Measurements from ENCODE around the gene TUB.
A peak's percentile ranks its signal among the peaks of the same experiment; 100 is the strongest.

The TUB gene, protein sequence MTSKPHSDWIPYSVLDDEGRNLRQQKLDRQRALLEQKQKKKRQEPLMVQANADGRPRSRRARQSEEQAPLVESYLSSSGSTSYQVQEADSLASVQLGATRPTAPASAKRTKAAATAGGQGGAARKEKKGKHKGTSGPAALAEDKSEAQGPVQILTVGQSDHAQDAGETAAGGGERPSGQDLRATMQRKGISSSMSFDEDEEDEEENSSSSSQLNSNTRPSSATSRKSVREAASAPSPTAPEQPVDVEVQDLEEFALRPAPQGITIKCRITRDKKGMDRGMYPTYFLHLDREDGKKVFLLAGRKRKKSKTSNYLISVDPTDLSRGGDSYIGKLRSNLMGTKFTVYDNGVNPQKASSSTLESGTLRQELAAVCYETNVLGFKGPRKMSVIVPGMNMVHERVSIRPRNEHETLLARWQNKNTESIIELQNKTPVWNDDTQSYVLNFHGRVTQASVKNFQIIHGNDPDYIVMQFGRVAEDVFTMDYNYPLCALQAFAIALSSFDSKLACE

DNA sequence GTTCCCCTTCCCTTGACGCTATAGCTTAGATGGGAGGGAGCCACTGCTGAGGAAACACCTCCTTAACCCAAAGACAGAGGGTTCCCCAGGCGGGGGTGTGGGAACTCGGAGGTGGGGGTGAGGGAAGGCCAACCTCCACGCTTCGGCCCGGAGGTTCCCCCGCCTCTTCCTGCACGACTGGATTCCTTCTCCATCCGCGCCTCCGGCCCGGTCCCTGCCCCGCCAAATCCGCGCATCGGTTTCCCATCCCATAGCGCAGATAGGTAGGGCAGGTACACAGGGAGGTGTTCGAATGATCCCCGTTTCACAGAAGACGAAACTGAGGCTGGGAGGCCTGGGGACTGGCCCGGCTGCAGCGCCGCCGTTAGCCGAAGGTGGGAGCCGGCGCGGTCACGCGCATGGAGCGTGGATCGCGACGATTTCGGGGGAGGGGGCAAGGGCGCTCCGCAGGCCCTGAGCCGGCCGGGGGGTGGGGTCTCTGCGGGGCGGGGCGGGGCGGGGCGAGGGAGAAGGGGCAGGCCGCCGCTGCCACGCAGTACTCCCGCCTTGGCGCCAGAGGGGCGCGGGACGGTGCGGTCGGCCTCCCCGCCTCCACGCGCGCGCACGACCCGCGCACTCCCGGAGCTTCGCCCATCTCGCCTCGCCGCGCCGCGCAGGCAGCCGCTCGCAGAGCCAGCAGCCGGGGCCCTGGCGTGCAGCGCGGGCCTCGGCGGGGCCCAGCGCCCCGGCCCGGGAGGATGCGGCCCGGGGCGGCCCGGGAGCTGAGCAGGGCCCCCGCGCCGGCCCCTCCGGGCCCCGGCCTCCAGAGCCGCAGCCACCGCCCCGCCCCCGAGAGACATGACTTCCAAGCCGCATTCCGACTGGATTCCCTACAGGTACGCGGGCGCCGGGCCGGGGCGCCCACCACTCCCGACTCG, at the start of gene TUB:
Gene TUB, plus strand, starts transcription at position 538 of the 917 bp plus-strand sequence. Its CDS starts 300 bp downstream, at position 838.
- peak in 18 of 56 donors; percentile 23 to 66 (median 42) for DNase-seq

DNA sequence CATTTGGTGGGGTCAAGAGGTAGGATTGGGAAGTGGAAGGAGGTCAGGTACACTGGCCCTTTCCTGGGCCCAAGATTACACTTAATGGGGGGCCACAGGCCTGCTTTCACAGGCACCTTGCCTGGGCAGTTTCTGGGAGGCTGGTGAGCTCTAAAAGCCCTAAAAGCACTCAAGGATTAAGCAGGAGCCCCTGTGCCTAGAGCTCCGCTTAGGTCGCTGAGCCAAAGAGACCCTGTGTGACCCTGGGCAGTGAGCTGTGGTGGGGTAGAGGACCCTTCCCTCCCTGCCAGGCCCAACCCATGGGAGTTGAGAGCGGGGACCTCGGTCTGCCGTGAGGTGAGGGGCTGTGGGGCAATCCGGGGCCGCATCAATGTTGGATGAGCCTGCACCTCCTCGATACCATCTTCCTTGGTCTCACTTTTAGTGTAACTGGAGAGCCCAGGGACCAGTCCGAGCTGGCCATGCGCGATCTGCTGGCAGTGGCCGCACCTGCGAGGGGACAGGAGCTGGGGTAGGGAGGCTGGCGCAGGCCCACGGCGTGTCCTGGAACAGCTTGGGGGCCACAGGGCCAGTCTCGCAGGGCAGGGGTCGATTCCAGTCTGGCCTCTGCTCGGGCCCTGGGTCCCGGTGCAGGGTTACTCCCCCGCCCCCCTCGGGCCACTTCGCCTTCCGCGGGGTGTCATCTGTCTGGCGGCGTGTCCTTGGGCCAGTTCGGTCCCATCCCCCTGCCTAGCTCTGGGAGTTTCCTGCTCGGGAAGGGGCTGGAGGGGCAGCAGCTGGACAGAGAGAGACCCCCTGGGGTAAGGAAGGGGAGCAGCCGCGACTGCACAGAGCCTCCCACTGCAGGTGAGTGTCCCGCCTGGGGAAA, 49.5 kb upstream of the TUB start:
- DNase-seq: no peak

DNA sequence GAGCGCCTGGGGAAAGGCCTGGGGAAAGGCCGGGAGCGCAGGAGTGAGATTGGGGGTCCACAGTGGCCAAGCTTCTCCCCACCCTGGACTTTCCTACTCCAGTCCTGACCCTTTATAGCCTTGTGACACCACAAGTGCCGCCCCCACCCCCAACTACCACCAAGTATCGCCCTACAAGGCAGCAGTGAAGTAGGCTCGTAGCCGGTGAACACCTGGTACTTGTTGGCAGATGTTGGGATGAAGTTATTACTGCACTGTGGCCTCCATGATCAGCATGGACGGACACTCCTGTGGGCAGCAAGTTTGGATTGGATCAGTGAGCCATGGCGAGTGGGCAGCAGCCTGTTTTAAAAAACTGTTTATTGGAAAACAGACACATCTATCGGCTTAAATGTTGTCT, 48.9 kb upstream of the TUB start:
- DNase-seq: no peak

DNA sequence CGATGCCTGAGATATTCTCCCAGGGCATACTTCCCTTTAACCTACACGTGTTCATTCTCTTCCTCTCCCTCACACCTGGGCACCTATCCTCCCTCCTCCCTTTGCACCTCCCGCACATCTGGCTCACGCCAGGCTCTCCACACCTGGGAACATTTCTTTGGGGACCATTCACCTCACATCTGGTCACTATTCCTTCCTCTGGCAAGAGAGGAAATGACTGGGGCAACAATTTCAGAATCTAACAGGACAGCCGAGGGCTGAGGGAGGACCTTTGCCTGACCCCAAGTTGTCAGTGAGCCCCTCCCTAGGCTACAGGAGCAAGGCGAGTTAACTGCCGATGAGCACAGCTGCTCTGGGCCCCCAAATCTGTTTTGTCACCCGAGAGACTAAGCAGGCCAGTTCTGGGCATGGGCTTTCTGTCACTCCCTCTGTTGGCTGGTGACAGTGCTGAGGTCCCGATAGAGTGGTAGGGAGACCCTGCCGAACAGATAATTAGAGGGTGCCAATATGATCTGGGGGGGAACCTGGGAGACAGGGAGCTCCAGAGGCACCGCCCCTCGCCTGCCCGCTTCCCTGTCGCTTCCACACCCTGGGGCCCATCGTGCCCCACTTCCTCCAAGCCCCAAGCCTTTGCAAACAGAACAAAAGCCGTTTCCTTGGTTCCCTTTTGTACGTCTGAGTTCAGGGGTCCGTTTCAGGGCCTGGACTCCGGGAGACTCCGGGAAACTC, 48.3 kb upstream of the TUB start:
- no peak for DNase-seq

DNA sequence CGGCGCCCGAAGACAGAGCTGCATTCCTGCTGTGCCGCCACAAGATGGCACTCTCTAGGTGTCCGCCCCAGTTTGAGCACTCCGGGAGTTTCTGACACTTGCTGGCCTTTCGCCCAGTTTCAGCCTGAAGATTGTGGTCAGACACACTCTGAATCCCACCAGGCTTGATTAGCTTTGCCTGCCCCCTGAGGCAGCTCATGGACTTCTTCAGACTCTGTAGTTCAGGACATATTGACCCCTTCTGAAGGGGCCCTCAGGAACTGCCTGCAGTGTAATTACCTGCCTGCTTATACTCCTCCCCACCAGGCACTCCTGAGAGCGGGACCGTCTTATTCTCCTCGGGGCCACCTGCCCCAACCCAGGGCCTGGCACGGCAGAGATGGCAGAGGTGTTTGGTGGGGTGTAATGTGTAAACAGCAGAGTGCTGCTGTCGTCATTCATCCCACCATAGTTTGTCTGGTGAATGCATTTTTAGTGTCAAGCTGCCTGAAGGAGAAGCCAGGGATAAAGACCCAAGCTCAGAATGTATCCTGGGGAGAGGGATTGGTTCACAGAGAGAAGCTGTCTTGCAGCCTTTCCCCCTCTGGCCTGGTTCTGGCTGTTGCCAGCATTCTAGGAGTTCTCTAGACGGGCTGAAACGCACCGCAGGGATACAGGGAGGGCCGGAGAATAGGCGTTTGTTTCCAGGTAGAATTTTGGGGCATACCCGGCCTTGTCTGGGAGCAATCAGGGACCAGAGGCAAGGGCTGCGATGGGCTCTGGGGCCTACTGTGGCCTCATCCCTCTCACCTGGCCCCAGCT, 47.5 kb upstream of the TUB start:
- DNase-seq: peak in 44 of 56 donors; percentile 13 to 82 (median 44)

DNA sequence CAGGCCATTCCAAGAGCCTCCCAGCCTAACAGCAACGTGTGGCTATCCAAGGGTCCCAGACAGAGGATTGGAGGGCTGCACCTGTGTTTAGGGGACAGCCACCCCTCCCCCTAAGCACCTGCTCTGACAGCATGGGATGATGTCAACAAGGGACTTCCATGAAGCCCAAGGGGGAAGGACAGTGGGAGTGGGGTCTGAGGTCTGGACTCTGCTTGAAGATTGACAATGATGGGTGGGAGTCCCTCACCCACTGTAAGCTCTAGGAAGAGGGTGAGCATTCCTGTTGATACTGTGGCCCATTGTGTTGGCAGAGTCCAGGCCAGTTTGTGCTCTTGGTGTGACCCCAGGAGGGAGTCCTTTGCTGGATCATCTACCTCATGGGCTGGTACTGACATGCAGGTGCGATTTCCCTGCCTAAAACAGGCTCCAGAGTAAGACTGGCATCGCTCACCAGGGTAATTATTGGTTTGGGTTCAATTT, 46.9 kb upstream of the TUB start:
- no peak for DNase-seq

DNA sequence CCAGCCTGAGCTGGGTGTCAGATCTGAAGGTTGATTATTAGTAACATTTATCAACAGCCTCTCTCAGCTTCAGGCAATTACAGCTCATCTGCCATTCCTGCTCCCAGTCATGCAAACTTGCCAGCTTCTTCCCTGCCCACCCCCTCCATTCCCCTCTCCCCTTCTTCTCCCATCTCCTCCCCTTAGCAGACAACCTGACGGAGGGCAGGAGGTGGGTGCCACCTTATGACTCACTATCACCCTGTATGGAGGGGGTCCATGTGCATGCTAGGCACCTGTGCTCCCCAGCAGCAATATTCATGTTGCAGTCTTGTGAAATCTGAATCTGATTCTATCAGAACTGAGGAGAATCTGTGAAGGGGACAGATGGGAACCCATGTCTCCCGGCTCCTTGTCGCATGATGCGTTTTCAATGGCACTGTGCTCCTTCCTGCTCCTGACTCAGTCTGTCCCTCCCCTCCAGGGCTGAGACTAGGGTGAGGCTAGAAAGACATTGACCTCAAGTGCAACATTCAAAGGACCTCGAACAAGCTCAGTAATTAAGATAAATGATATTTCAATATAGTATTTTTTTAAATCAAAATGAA, 46.3 kb upstream of the TUB start:
- peak in 11 of 56 donors; percentile 16 to 61 (median 42) for DNase-seq

DNA sequence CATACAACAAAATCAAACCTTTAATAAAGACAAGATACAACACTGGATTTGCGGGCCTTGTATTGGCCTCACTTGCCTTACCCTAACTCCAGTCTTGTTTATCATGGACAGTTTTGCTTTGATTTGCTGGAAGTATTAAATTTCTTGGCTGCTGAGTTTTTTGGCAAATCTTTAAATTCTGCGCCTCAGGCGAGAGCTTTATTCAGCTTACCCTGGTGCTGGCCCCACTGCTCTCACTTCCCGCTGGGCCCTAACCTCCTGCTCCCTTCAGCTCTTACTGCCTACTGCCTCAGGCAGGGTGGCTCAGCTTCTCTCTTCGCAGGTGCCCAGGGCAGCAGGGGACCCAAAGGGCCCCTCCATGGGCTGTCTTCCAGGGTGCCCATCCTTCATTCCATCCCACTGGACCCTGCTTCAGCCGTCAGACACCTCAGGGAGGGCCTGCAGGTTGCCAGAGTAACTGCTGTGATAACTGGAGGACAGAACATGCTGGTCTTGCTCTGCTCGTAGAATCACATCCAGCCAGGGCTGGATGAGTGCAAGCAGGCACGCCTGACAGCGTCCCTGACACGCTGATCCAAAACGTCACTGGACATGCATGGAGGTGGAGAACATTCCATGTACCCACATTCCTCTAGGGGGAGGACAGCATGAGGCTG, 45.7 kb upstream of the TUB start:
- no peak for DNase-seq

DNA sequence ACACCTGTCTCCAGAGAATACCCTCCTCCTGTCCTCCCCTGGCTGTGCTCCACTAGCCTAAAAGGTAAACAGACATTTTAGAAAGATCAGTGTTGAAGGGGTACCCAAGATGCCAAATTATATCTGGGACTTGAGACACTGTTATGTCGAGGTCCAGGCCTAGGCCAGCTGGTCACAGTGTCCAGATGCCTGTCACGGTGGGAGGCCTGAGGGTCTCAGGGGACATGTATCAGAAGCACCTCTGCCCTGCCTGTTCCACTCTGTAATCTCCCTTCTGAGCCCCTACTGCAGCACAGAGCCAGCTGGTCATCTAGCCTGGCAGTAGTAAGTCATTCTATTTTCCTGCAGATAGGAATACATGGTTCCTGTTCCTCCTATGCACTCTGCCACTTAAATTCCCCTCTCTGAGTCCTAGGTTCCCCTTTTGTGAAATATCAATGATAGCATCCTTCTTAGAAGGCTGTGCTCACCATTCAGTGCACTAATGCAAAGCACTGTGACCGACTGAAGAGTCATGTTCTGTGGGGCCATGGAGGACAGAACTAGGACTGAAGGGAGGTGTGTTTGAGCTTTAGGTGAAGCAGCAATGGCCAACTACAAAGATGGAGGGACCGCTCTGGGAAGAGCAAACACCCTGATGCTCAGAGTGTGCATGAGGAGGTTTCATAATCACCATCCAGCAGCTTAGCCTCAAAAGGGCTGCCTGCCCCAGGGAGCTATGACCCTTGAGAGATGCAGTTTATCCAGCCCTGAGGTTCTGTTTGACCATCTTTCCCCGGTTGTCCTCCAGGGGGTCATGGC, 44.8 kb upstream of the TUB start:
- no peak for DNase-seq

DNA sequence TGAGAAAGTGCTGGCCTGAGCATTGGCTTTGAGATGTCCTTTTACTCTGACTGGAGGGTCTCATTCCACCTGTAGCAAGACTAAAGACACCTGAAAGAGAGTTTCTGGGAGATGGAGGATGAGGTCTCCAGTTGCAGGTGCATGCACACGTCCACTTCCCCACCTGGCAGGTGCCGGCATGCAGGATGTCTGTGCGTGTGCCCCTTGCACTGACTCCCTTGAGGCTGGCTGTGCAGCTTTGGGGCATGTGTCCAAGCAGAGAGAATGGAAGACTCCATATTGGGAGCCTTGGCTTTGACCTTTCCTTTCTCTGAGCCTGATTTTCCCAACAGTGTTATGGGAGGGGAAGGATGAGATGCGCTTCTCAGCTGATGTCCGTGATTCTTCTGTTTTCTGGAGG, 44.0 kb upstream of the TUB start:
- DNase-seq: no peak

DNA sequence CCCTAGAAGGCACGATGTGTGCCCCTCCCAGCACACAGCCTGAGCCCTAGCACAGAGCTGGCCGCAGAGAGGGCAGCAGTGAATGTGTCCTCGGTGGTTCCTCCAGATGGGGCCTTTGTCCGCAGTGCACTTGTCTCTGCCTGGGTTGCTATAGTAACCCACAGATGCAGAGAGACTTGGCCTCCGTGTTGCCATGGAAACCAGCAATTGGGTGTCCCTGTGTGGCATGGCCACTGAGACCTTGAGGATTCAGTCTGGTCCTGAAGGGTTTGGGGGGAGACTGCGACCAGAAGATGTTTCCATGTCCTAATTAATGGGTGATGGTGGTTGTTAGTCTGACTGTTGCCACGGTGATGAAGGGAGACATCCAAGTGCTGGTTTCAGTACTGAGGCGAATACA, 42.6 kb upstream of the TUB start:
- peak in 14 of 56 donors; percentile 18 to 69 (median 22) for DNase-seq

DNA sequence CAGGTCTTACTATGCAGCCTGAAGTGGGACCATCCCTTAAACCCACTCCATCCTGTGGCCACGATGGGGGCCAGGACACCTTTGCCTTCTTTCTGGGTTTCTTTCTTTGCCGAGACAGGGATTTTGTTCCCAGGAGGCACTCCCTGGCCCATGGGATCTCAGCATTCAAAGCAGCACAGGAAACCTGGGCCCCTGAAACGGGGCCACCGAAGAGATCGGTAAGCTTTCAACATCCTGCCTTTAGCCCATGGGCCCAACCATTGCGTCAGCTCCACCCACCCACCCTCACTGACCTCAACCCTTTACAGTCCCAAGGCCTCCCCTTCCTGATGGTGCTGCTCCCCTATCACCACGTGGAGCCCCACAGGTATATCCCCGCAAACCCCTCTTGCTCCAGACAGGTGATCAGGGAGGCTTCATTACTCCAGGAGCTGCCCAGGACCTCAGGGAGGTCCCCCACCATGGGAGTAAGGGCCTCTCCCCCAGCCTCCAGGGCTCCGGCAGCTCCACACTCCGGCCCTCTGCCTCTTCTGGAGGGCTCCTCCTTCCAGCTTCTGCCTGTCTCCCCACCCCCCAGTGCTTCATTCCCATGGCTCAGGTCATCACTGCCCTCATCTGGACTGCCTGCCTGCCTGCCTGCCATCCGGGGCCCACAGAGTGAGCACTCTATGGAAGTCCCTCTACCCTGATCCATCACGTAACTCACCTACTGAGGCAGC, 42.0 kb upstream of the TUB start:
- no peak for DNase-seq

DNA sequence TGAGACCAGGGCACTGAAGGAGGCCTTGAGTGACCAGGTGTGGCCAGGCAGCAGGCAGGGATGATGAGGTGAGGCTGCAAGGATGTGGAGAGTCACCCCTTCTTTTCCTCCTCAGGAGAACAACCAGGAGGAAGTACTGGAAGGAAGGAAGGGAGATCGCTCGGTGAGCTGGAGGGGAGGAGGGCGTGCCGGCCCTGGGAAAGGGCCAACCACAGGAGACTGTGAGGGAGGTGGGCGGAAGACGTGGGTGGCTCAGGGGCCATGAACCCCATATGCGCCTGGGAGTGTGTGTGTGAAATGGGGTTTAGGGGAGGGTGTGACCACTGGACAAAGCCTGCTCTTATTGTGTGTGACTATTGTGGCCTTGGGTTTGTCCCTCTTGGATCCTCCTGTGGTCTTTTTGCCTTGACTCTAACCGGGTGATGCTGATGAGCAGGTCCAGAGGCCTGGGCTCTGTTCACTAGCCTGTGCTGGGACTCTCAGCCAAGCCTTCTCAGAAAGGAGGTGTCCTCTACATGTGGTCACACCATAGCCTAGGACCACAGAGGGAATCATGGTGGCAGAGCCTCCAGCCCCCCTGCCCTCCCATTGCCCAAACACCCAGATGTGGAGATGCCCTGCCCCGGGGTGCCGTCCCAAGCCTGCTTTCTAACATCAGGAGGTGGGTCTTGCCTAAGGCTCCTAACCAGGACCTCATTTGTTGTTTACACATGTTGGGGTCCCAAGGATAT, 41.3 kb upstream of the TUB start:
- DNase-seq: peak in 1 of 56 donors; percentile 8

DNA sequence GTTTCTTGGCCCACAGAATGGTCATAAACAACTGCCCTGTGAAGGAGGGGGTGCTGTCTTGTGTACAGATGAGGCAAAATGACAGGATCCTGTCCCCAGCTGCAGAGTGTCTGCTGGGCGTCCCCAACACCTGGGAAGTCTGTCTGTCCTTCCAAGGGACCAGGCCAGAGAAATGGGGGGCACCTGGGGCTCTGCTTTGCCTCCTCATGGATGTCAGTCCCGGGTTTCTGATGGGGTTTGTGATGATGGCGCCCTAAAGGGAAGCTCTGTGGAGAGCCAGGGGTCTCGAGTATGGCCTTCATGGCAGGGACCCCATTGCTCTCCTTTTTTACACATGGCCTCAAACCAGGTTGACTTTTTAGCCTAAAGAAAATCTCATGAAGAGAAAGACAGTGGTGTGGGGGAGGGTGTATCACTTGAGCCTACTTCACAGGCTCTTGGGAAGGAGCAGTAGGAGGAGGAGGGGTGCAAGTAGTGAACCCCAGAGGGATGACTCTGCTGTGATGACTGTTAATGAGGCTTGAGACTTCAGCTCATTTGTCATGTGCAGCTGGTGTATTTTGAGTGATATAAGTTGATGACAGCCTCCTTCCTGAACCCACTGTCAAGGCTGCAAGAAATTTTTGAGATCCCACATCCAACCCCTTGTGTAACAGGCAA, 40.6 kb upstream of the TUB start:
- DNase-seq: no peak

DNA sequence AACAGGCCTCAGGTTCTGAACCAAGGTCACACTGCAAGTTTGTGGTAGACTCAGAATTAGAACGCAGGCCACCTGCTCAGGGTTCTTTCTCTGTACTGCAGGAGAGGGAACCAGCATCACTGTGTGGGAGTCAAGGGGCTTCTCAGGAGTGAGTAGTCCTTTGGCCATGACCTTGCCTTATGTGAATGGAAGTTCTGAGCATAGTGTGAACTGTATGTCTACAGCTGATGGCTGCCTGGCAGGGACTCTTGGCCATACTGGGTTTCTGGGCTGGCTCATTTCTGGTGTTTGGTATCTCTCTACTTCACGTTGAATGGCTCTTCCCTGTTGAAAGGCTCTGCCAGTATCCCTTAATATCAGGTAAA, 40.1 kb upstream of the TUB start:
- DNase-seq: no peak

DNA sequence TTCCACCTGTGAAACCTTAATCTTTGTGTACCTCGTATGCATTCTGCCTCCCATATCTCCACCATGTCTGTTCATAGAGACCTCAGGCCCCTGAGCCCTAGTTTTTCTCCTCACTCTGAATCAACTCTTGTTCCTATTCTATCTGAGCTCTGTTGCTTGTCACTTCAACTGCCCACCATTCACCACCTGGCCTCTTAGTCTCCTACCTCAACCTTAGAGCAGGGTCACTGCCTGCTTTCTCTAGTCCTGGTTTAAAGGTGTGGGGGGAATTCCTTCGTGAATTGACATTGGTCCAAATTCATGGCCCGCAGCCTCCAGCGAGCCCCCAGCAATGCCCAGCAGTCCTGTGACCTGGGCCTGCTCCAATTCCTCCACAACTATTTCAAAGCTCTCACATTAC, 39.4 kb upstream of the TUB start:
- DNase-seq: no peak
